ENCODE results near the gene TACR3. TPM values are rescaled to one million over a fixed set of nuclear protein-coding genes. Genes with fewer than 3 reads are reported as not detected.
"Not testable (repeated sequence)": the region's sequence is repeated elsewhere in the genome, so short reads cannot be mapped to it uniquely, and the experiment has no call there.

TACR3 gene
- not detected for total RNA-seq

DNA sequence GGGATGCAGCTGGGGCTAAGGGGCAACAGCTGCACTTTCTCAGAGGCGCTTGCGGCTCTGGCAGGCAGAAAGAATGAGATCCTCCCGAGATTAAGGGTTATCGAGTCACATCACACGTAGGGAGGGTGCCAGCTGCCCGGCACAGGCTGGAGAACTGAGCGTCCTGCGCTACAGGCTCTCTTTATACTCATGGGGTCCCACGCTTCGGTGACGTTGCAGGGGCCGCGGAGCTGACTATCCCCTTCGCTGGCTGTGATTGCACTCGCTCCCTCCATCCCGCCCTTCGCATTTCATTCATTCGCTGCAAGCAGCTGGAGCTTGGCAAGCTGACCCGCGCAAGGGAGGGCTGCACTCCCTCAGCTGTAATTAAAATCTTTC, at the start of gene TACR3:
Gene TACR3 (minus strand): TSS at position 156 of the 378 bp plus-strand sequence. CDS start 310 bp downstream, outside the sequence.
- Mint-ChIP-seq H3K4me1 (no peaks in the 10 kb centered on the region), H3K4me3 (no peak within 1 kb of the TSS), H3K27ac (no peak within 1 kb of the TSS), H3K9me3 (ENCODE audit: low read depth) (no peaks in the 10 kb centered on the region), H3K36me3 (ENCODE audit: low read depth) (no peaks in the 10 kb centered on the region), H3K27me3 (peaks cover 8% of the 10 kb centered on the region)
- ATAC-seq (no peak), DNase-seq (no peak)
- CTCF ChIA-PET, result no interaction called here
- intact Hi-C loops (cut with DNase I, micrococcal nuclease), result no loop called here
- POLR2A ChIA-PET, result no interaction called here

GRCh38 chr4:103757631-103758030, 37.8 kb upstream of the TACR3 start:
- DNase-seq (no peak), ATAC-seq (no peak)
- CTCF ChIA-PET, result interaction anchor here (0.6 kb wide), 1 partner anchor 478 kb away, joined by 3 read pairs; no protein-coding TSS in a partner anchor
- POLR2A ChIA-PET, result no interaction called here
- Mint-ChIP-seq H3K9me3 (ENCODE audit: low read depth) (no peaks in the 10 kb centered on the region), H3K27me3 (no peaks in the 10 kb centered on the region), H3K36me3 (ENCODE audit: low read depth) (no peaks in the 10 kb centered on the region), H3K4me1 (no peaks in the 10 kb centered on the region), H3K27ac (no peak overlapping the region), H3K4me3 (no peak overlapping the region)
- intact Hi-C loops (cut with DNase I, micrococcal nuclease), result no loop called here

GRCh38 chr4:103756741-103757140, 37.0 kb upstream of the TACR3 start:
- H3K9me3 Mint-ChIP-seq (ENCODE audit: low read depth), result no peaks in the 10 kb centered on the region
- CTCF ChIA-PET, result no interaction called here
- no peak overlapping the region for H3K4me3 Mint-ChIP-seq
- no peaks in the 10 kb centered on the region for H3K4me1 Mint-ChIP-seq
- intact Hi-C loops (cut with DNase I, micrococcal nuclease), result no loop called here
- POLR2A ChIA-PET, result no interaction called here
- ATAC-seq (no peak), DNase-seq (no peak)
- H3K27ac Mint-ChIP-seq, result no peak overlapping the region
- no peaks in the 10 kb centered on the region for H3K27me3 Mint-ChIP-seq
- no peaks in the 10 kb centered on the region for H3K36me3 Mint-ChIP-seq (ENCODE audit: low read depth)

- Mint-ChIP-seq H3K9me3 (ENCODE audit: low read depth) (no peaks in the 10 kb centered on the region), H3K4me3 (no peak overlapping the region), H3K36me3 (ENCODE audit: low read depth) (no peaks in the 10 kb centered on the region), H3K27ac (no peak overlapping the region), H3K4me1 (no peaks in the 10 kb centered on the region), H3K27me3 (no peaks in the 10 kb centered on the region)
- DNase-seq (no peak), ATAC-seq (no peak)
- CTCF ChIA-PET, result no interaction called here
- POLR2A ChIA-PET, result no interaction called here
- intact Hi-C loops (cut with DNase I, micrococcal nuclease), result no loop called here
Observed at GRCh38 chr4:103754844-103755243, 35.1 kb upstream of the TACR3 start.

GRCh38 chr4:103753868-103754653, 34.3 kb upstream of the TACR3 start:
- POLR2A ChIA-PET, result no interaction called here
- Mint-ChIP-seq H3K4me1 (no peaks in the 10 kb centered on the region), H3K36me3 (ENCODE audit: low read depth) (no peaks in the 10 kb centered on the region), H3K27me3 (no peaks in the 10 kb centered on the region), H3K27ac (no peak overlapping the region), H3K9me3 (ENCODE audit: low read depth) (peaks cover 1% of the 10 kb centered on the region), H3K4me3 (no peak overlapping the region)
- DNase-seq, result no peak
- CTCF ChIA-PET, result no interaction called here
- intact Hi-C loops (cut with DNase I, micrococcal nuclease), result no loop called here
- ATAC-seq, result no peak

DNA sequence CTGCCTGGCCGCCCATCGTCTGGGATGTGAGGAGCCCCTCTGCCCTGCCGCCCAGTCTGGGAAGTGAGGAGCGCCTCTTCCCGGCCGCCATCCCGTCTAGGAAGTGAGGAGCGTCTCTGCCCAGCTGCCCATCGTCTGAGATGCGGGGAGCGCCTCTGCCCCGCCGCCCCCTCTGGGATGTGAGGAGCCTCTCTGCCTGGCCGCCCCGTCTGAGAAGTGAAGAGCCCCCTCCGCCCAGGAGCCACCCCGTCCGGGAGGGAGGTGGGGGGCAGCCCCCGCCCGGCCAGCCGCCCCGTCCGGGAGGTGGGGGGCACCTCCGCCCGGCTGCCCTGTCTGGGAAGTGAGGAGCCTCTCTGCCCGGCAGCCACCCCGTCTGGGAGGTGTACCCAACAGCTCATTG, 3.4 kb upstream of the TACR3 start:
- H3K27ac Mint-ChIP-seq; POLR2A ChIA-PET; ATAC-seq; H3K4me3 Mint-ChIP-seq; intact Hi-C loops (cut with DNase I, micrococcal nuclease); H3K36me3 Mint-ChIP-seq (ENCODE audit: low read depth); H3K4me1 Mint-ChIP-seq; CTCF ChIA-PET; DNase-seq; H3K9me3 Mint-ChIP-seq (ENCODE audit: low read depth); H3K27me3 Mint-ChIP-seq: not testable (repeated sequence)

DNA sequence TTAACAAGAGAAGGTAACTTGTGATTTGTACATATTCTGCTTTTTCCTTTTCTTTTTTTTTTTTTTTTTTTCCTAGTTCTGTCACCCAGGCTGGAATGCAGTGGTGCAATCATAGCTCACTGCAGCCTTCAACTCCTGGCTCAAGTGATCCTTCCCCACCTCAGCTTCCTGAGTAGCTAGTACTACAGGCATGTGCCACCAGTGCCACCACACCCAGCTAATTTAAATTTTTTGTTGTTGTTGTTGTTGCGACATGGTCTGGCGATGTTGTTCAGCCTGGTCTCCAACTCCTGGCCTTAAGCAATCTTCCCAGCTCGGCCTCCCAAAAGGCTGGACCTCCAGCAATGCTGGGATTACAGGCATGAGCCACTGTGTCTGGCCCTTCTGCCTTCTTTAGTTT, 1.5 kb upstream of the TACR3 start:
- Mint-ChIP-seq H3K4me3 (no peak overlapping the region), H3K27ac (no peak overlapping the region), H3K36me3 (ENCODE audit: low read depth) (no peaks in the 10 kb centered on the region), H3K27me3 (peaks cover 8% of the 10 kb centered on the region), H3K4me1 (no peaks in the 10 kb centered on the region), H3K9me3 (ENCODE audit: low read depth) (no peaks in the 10 kb centered on the region)
- CTCF ChIA-PET, result no interaction called here
- POLR2A ChIA-PET, result no interaction called here
- intact Hi-C loops (cut with DNase I, micrococcal nuclease), result no loop called here
- no peak for DNase-seq
- no peak for ATAC-seq

GRCh38 chr4:103720661-103721060, 876 bp upstream of the TACR3 start:
- POLR2A ChIA-PET, result no interaction called here
- CTCF ChIA-PET, result no interaction called here
- H3K9me3 Mint-ChIP-seq (ENCODE audit: low read depth), result no peaks in the 10 kb centered on the region
- no peak for ATAC-seq
- H3K36me3 Mint-ChIP-seq (ENCODE audit: low read depth), result no peaks in the 10 kb centered on the region
- no peak overlapping the region for H3K4me3 Mint-ChIP-seq
- H3K27ac Mint-ChIP-seq, result no peak overlapping the region
- H3K27me3 Mint-ChIP-seq, result peaks cover 8% of the 10 kb centered on the region
- intact Hi-C loops (cut with DNase I, micrococcal nuclease), result no loop called here
- no peak for DNase-seq
- H3K4me1 Mint-ChIP-seq, result no peaks in the 10 kb centered on the region

DNA sequence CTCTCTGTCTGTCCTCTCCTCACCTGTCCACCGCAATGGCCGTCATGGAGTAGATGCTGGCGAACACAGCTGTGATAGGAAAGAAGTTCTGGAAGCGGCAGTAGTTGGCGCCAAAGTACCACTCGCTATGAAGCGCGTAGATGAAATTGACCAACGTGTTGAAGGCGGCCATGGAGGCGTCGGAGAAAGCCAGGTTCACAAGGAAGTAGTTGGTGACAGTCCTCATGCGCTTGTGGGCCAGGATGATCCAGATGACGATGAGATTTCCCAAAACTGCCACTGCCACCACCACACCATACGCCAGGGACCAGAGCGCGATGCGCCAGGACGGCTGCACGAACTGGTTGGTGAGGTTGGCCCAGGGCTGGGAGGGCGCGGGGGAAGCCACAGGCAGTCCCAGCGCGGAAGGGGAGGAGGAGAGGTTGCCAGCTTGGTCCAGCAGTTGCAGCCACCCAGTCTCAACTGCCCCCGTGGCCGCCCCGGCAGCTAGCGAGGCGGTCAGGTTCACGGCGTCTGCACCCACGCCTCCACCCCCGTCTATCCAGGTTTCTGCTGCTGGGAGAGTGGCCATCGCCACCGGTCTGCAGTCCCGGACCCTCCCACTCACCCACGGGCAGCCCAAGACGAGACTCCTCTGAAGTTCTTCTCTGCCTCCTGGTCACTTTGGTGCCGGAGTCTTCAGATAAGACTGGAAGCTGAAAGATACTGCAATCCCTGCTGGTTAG, 518 bp downstream of the TACR3 start:
- no peaks in the 10 kb centered on the region for H3K9me3 Mint-ChIP-seq (ENCODE audit: low read depth)
- CTCF ChIA-PET, result no interaction called here
- H3K27ac Mint-ChIP-seq, result no peak overlapping the region
- intact Hi-C loops (cut with DNase I, micrococcal nuclease), result no loop called here
- H3K27me3 Mint-ChIP-seq, result peaks cover 8% of the 10 kb centered on the region
- no peak overlapping the region for H3K4me3 Mint-ChIP-seq
- H3K36me3 Mint-ChIP-seq (ENCODE audit: low read depth), result no peaks in the 10 kb centered on the region
- DNase-seq (no peak), ATAC-seq (no peak)
- no peaks in the 10 kb centered on the region for H3K4me1 Mint-ChIP-seq
- POLR2A ChIA-PET, result no interaction called here

DNA sequence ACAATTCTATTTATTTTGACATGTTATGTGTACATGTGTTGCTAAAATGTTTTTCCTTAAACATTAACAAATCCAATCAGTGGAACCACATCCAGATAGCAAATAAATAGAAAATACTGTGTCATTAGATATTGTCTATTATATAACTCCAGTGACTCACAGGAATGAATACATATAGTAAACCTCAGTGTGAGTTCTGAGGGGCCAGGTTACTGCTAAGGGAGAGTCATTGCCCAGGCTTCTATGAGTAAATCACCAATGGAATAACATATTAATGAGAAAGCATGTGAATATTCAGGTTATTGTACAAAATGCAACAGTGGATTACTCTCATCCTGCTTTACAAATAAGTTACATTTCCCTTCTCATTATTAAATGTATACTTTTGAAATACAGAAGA, 27.2 kb downstream of the TACR3 start:
- DNase-seq (no peak), ATAC-seq (no peak)
- ChIA-PET CTCF (no interaction called here), POLR2A (no interaction called here)
- Mint-ChIP-seq H3K4me3 (no peak overlapping the region), H3K27me3 (no peaks in the 10 kb centered on the region), H3K36me3 (ENCODE audit: low read depth) (no peaks in the 10 kb centered on the region), H3K9me3 (ENCODE audit: low read depth) (peaks cover 6% of the 10 kb centered on the region), H3K27ac (no peak overlapping the region), H3K4me1 (no peaks in the 10 kb centered on the region)
- intact Hi-C loops (cut with DNase I, micrococcal nuclease), result no loop called here

DNA sequence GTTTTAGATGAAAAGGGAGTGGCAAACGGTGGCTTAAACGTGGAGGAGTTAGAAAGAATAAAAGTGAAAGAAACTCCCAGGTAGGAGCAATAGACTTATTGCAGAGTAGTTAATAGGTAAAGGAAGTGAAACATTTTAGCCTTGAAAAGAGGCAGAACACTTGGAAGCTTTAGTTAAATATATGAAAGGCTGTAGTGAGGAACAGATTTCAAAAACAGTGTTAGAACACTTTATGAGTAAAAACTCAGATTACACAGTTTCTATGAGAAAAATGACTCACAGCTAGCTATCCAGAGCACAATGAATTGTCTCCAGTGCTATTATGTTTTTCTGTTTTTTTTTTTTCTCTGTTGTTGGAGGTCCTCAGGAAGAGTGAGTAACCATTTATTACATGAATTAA, 45.8 kb downstream of the TACR3 start:
- CTCF ChIA-PET, result interaction anchor here (0.6 to 1.1 kb wide), 3 partner anchors 8 to 496 kb away, joined by 3 to 6 read pairs (median 4); no protein-coding TSS in a partner anchor
- peaks cover 5% of the 10 kb centered on the region for H3K9me3 Mint-ChIP-seq (ENCODE audit: low read depth)
- H3K4me1 Mint-ChIP-seq, result no peaks in the 10 kb centered on the region
- no peak overlapping the region for H3K27ac Mint-ChIP-seq
- no peaks in the 10 kb centered on the region for H3K36me3 Mint-ChIP-seq (ENCODE audit: low read depth)
- intact Hi-C loops (cut with DNase I, micrococcal nuclease), result no loop called here
- DNase-seq (no peak), ATAC-seq (no peak)
- no peaks in the 10 kb centered on the region for H3K27me3 Mint-ChIP-seq
- POLR2A ChIA-PET, result no interaction called here
- H3K4me3 Mint-ChIP-seq, result no peak overlapping the region

- intact Hi-C loops (cut with DNase I, micrococcal nuclease); H3K36me3 Mint-ChIP-seq (ENCODE audit: low read depth); H3K27me3 Mint-ChIP-seq; ATAC-seq; H3K27ac Mint-ChIP-seq; POLR2A ChIA-PET; H3K4me3 Mint-ChIP-seq; H3K9me3 Mint-ChIP-seq (ENCODE audit: low read depth); H3K4me1 Mint-ChIP-seq; DNase-seq: not testable (repeated sequence)
- CTCF ChIA-PET, result interaction anchor here (0.7 to 1.9 kb wide), 2 partner anchors 7 to 23 kb away, joined by 3 to 6 read pairs; no protein-coding TSS in a partner anchor
Observed at GRCh38 chr4:103666764-103667163, 53.0 kb downstream of the TACR3 start.

Data from activated CD4-positive, alpha-beta T cell treated with anti-CD3 and anti-CD28 coated beads for 36 hours (primary cell).